GM10248 (cell line): Measurements from ENCODE around the gene TBX15.

Experiments
- CTCF ChIA-PET: fragments of 300-600 bp; sonication (Branson Sonifier 250); formaldehyde crosslinking; extraction: SDS; loops from one replicate; lab custom pipeline; 2021; ENCODE audit warnings: antibody characterized with exemption; lab: Yijun Ruan, JAX
- POLR2A ChIA-PET: fragments of 350-650 bp; sonication (Branson Sonifier 250); formaldehyde crosslinking; extraction: SDS; loops from one replicate; lab custom pipeline; 2020; ENCODE audit warnings: antibody characterized with exemption; lab: Yijun Ruan, JAX
- DNase-seq: peaks from one replicate; pipeline ENCODE4 v3.0.0; 2012; ENCODE audit errors: extremely low spot score
- TF ChIP-seq, protein P1 (sequence below): IDR thresholded peaks from 2 replicates; pipeline ENCODE4 v1.5.1; 2012; ENCODE audit warnings: mild to moderate bottlenecking, low read depth; ENCODE audit errors: extremely low read depth, missing control alignments, control extremely low read depth

Gene TBX15

DNA sequence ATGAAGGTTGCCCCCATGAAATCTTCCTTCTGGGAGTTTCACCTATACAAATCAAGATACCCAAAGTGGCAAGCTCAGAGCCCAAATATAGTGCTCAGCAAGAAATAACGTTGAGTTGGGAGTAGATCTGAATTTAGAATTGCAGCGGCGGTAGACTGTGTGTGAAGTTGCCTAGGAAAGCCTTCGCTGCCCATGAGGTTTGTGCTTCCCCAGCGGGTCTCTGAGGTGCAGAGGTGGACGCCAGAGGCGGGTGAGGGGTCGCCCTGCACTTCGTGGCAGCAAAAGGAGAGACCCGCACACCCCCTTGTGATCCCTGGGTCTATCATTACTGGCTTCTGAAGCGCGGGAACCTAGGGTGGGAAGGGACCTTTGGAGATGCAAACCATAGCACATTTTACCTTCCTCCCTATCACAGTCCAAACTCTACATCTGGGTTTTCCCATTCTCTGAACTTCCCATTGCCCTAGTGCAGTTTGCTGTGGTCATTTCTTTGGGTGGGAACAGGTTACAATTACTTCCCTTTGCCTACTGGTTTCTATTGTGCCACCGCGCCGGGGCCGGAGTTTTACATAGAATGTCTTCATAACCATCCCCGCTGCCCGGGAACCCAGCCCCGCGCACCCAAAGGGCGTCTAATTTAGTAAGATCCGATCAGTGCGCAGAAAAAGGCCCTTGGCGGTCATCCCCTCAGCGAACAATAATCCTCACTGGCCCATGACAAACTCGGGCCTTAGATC is 5.2 kb downstream of the TBX15 start:
- DNase-seq: no peak
- CTCF ChIA-PET: no interaction called here
- TF ChIP-seq, protein P1, sequence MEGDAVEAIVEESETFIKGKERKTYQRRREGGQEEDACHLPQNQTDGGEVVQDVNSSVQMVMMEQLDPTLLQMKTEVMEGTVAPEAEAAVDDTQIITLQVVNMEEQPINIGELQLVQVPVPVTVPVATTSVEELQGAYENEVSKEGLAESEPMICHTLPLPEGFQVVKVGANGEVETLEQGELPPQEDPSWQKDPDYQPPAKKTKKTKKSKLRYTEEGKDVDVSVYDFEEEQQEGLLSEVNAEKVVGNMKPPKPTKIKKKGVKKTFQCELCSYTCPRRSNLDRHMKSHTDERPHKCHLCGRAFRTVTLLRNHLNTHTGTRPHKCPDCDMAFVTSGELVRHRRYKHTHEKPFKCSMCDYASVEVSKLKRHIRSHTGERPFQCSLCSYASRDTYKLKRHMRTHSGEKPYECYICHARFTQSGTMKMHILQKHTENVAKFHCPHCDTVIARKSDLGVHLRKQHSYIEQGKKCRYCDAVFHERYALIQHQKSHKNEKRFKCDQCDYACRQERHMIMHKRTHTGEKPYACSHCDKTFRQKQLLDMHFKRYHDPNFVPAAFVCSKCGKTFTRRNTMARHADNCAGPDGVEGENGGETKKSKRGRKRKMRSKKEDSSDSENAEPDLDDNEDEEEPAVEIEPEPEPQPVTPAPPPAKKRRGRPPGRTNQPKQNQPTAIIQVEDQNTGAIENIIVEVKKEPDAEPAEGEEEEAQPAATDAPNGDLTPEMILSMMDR: no peak
- POLR2A ChIA-PET: no interaction called here

DNA sequence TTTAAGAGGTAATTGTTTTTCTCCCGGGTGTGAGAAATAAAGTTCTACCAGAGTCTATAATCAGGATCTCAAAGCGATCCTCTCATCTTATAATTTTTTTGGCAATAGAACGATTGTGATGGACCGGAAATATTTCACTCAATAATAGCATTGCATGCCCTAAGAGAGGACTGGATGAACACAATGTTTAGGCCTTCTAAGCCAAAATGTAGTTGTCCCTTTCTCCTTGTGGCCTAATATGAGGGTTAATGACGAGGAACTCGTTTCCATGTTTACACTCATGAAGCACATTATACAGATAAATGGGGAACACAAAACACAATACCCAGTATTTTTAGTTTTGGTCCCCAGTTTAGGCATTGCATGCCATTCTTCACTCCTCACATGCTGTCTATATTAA is 5.9 kb downstream of the TBX15 start:
- DNase-seq: no peak
- CTCF ChIA-PET: no interaction called here
- TF ChIP-seq, protein P1: no peak
- POLR2A ChIA-PET: no interaction called here

DNA sequence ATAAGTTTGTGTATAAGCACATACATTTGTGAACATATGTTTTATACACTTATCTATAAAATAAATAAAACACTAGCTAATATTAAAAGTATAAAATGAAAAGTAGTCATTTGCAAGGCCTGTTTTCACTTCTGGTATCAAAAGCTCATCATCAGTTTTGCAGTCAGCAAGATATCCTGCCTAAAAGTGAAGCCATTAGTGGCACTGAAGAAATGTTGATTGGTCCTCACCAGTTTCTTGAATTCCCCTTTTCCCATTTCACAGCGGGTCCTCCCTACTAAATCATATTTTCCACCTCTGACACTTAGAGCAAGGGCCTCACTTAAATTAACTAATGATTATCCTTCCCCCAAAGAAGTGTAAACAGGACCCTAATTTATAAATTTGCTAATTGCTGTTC is 6.7 kb downstream of the TBX15 start:
- no peak for DNase-seq
- POLR2A ChIA-PET: no interaction called here
- TF ChIP-seq, protein P1: no peak
- CTCF ChIA-PET: no interaction called here

DNA sequence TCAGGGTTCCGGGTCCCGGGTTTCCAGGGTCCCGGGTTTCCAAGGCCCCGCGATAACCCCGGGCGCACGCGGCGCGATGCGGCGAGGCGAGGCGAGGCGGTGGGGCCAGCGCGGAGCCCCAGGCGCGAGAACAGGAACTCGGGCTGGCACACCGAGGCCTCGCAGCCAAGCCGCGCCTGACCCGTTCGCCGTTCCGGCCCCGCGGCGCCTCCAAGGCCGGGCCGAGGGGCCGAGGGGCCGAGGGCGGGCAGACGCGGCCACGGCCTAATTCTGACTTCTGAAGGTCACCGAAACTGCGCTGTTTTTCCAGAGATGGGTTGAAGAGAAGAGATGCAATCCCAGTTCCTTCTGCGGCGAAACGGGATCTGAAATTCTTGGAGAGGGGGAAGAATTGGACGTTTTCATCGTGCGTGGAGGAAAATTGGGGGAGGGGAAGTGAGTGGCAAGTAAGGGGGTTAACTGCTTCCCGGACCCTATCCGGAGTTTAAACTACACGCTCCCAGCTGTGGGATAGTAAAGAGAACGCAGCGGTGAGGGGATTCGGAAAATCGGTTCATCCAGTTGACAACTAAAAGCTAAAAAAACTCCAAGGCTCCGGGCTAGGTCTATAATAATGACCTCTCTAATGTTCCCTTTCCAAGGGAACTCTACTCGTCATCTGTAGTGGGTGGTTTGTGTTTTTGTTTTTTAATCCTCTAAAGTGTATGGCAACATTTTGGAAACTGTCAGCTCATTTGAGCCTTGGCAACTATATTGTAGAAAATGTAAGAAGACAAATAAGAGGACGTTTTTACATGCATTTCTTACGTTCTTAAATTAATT is 8.2 kb downstream of the TBX15 start:
- ChIA-PET POLR2A (no interaction called here), CTCF (interaction anchor here (1.8 kb wide), 1 partner anchor 13 kb away, joined by 4 read pairs; no protein-coding TSS in a partner anchor)
- DNase-seq: no peak
- TF ChIP-seq, protein P1: no peak

DNA sequence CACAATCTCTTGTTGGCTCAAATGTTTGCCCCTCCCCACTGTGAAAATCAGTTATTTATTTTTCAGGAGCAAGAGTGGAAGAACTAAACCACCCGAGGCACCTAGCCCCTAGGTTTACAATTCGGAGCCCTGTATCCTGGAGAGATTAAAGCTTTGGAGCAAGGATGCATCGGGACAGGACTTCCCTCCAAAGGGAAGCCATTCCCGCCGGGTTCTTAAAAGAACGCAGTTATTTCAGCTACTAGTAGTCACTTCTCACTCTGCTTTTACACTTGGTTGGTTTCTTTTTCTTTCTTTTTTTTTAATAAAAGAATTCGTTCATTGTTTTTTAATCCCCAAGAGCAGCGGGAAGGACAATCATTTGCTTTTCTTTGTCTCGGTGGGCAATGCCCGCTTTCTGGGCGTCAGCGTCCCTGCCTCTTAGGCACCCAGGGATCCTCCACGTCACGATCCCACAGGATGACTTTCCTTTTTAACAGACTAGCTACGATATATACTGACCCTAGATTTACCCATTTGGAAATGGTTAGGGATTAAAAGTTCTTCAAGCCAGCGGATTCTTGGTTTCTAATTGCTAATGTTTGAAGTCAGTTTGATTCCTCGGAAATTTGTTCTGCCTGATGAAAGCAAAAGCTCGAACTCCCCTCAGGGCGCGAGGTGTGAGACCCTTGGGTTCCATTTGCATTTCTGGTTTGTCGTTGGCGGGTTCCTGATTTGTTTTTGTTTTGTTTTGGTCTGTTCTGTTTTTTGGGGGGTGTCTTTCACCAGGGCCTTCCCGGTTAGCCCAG is 9.0 kb downstream of the TBX15 start:
- no peak for DNase-seq
- TF ChIP-seq, protein P1: no peak
- CTCF ChIA-PET: interaction anchor here (1.8 to 2.0 kb wide), 2 partner anchors 13 to 30 kb away, joined by 4 to 7 read pairs; no protein-coding TSS in a partner anchor
- POLR2A ChIA-PET: no interaction called here

DNA sequence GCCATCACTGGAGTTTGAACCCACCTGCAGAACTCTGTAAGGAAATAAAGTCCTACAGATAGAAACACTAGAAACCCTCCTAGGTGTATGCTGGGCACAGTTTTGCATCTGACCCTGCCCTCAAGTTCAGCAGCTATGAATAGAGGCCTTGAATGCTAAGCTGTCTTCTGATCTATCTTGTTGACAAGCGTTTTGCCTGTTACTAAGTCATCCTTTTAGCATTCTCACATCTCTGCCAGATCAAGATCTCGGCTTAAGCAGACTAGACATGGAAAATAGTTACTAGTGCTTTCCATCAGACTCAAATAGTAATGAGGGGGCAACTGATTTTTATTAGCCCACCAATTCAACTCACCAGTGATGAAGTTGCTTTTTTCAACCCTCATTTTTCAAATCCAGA is 10.5 kb downstream of the TBX15 start:
- ChIA-PET CTCF (interaction anchor here (2.0 kb wide), 1 partner anchor 31 kb away, joined by 7 read pairs; no protein-coding TSS in a partner anchor), POLR2A (no interaction called here)
- no peak for DNase-seq
- TF ChIP-seq, protein P1: no peak
